GM19438 (cell line): ENCODE measurements around the gene TPM4.
A peak's percentile ranks its signal among the peaks of the same experiment; 100 is the strongest.

Source experiments
- ATAC-seq: cut with Tn5 transposase; IDR thresholded peaks from one replicate; pipeline ENCODE4 v1.9.1; 2021; ENCODE audit warnings: low read depth; ENCODE audit not compliant: unreplicated experiment

Gene TPM4

GRCh38 chr19:16121141-16121540 lies 44.8 kb downstream of the TPM4 start:
- no peak for ATAC-seq

- ATAC-seq: no peak
Observed at GRCh38 chr19:16121967-16122366, 45.7 kb downstream of the TPM4 start.

GRCh38 chr19:16124953-16125352 lies 48.7 kb downstream of the TPM4 start:
- no peak for ATAC-seq

GRCh38 chr19:16125737-16126495 lies 49.6 kb downstream of the TPM4 start:
- no peak for ATAC-seq

GRCh38 chr19:16127080-16127479 lies 50.8 kb downstream of the TPM4 start:
- ATAC-seq: no peak

- ATAC-seq: no peak
Observed at GRCh38 chr19:16127776-16128371, 51.6 kb downstream of the TPM4 start.

GRCh38 chr19:16131648-16132047 lies 55.4 kb downstream of the TPM4 start:
- no peak for ATAC-seq

GRCh38 chr19:16133818-16134217 lies 57.5 kb downstream of the TPM4 start:
- ATAC-seq: no peak

- ATAC-seq: peak; percentile 63
Observed at GRCh38 chr19:16134510-16134909, 58.2 kb downstream of the TPM4 start.

- ATAC-seq: no peak
Observed at GRCh38 chr19:16135430-16136127, 59.3 kb downstream of the TPM4 start.

- no peak for ATAC-seq
Observed at GRCh38 chr19:16136185-16136999, 60.1 kb downstream of the TPM4 start.

GRCh38 chr19:16139752-16140151 lies 63.5 kb downstream of the TPM4 start:
- ATAC-seq: no peak

- ATAC-seq: no peak
Observed at GRCh38 chr19:16141043-16141442, 64.7 kb downstream of the TPM4 start.

- ATAC-seq: no peak
Observed at GRCh38 chr19:16142032-16142580, 65.8 kb downstream of the TPM4 start.

GRCh38 chr19:16143399-16144215 lies 67.3 kb downstream of the TPM4 start, which contains the start of gene HSH2D:
Gene HSH2D (plus strand): TSS chr19:16143685. CDS start chr19:16148751, 5,066 bp downstream.
- peak; percentile 53 for ATAC-seq

GRCh38 chr19:16144216-16144581 lies 67.9 kb downstream of the TPM4 start:
- ATAC-seq: no peak

GRCh38 chr19:16146112-16146511 lies 69.8 kb downstream of the TPM4 start:
- no peak for ATAC-seq

GRCh38 chr19:16148443-16149229 lies 72.3 kb downstream of the TPM4 start:
- ATAC-seq: no peak
